ENCODE data around the gene CDK5RAP1.

Gene CDK5RAP1

DNA sequence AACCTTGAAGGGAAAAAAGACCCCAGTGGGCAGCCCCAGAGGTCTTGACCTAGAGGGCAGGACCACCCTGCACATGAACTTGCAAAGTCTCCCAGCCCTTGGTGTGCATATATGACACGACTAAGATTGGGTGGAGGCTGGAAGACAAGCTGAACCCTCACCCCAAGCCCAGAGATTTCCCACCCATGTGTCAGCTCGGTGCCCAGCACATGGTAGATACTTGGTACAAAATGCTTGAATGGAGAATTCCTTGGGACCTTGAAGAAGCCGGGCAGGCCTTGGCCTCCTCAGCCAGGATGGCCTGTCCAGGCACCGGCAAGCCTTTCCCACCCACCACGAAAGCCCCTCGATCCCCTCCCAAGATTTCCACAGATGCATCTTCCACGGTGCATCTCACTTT lies 67.7 kb downstream of the CDK5RAP1 start:
- TF ChIP-seq CTCF (IDR thresholded peaks at IDR 0.05; ENCODE audit: control insufficient read depth, extremely low read depth, insufficient read depth), result no peak
- DNase-seq (ENCODE audit: low read depth), result no peak
- H3K4me3 ChIP-seq (ENCODE audit: low read depth, low read length), result no peak overlapping the region

DNA sequence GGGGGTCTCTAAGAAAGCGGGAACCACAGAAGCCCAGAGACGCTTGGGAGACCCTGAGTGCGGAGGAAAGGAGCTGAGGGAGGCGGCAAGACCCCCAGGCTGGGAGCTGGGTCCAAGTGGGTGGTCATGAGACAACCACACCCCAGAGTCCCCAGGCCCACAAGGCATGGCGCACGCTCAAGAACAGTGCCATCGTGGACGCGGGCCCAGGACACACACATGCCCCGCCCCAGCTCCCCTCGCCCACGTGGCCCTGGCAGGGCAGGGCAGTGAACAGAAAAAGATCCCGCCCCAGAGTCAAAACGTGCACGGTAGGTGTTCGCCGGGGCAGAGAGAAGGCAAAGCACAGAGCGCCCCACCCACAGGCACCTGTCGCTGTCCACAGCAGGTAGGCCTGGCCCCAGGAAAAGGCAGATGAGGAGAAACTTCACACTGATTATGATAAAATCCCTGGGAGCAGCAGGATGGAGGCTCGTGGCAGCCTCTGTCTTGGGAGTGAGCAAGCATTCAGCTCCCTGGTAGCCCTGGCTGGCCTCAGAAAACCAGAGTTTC lies 68.3 kb downstream of the CDK5RAP1 start:
- DNase-seq (ENCODE audit: low read depth), result no peak
- no peak overlapping the region for H3K4me3 ChIP-seq (ENCODE audit: low read depth, low read length)
- TF ChIP-seq CTCF (IDR thresholded peaks at IDR 0.05; ENCODE audit: control insufficient read depth, extremely low read depth, insufficient read depth), result no peak

GRCh38 chr20:33328157-33329137 lies 72.9 kb downstream of the CDK5RAP1 start:
- TF ChIP-seq CTCF (IDR thresholded peaks at IDR 0.05; ENCODE audit: control insufficient read depth, extremely low read depth, insufficient read depth), result no peak
- DNase-seq (ENCODE audit: low read depth), result no peak

DNA sequence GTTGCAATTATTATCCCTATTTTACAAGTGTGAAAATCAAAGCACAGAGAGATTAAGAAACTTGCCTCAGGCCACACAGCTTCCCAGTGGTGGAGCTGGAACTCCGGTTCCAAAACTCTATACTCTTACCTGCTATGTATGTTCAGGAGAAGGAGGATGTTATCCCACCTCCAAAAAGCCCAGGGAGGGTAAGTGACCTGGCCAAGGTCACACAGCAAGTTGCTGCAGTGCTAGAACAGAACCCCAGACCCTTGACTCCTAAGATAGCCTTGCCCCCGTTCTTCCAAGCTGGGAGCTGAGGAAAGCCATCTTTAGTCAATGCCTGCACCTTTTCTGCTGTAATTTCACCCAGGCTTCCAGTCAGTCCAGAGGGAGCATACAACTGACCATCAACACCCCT lies 76.0 kb downstream of the CDK5RAP1 start:
- TF ChIP-seq CTCF (IDR thresholded peaks at IDR 0.05; ENCODE audit: control insufficient read depth, extremely low read depth, insufficient read depth), result no peak
- H3K4me3 ChIP-seq (ENCODE audit: low read depth, low read length), result no peak overlapping the region
- DNase-seq (ENCODE audit: low read depth), result no peak

More at GRCh38 chr20:33328157-33329137, 72.9 kb downstream of the CDK5RAP1 start:
- no peak overlapping the region for H3K4me3 ChIP-seq (ENCODE audit: low read depth, low read length)

- TF ChIP-seq CTCF (IDR thresholded peaks at IDR 0.05; ENCODE audit: control insufficient read depth, extremely low read depth, insufficient read depth), result no peak
- no peak for DNase-seq (ENCODE audit: low read depth)
- no peak overlapping the region for H3K4me3 ChIP-seq (ENCODE audit: low read depth, low read length)
These were observed 78.1 kb downstream of the CDK5RAP1 start for GRCh38 chr20:33323236-33323635.

DNA sequence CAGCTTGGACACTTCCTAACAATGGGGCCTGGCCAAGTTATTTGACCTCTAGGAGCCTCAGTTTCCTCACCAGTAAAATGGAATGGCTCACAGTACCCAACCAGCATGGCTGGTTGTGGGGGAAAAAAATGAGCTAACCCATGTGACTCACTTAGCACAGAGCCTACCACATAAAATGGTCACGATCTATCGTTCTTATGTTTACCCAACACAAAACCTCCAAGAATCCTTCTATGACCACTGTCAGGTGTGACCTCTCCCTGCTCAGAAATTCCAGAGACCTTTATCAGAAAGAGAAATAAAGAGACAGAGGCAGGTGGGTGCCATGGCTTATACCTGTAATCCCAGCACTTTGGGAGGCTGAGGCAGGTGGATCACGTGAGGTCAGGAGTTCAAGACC lies 78.9 kb downstream of the CDK5RAP1 start:
- TF ChIP-seq CTCF (IDR thresholded peaks at IDR 0.05; ENCODE audit: control insufficient read depth, extremely low read depth, insufficient read depth), result no peak
- no peak for DNase-seq (ENCODE audit: low read depth)
- no peak overlapping the region for H3K4me3 ChIP-seq (ENCODE audit: low read depth, low read length)

All from LNCaP clone FGC (cell line).